HG03558 (cell line): Measurements from ENCODE around the gene ENTPD6.
"Not testable (repeated sequence)": the region's sequence is repeated elsewhere in the genome, so short reads cannot be mapped to it uniquely, and the experiment has no call there.

Experiments used
- ATAC-seq: cut with Tn5 transposase; IDR thresholded peaks from one replicate; pipeline ENCODE4 v1.9.1; 2021; ENCODE audit warnings: moderate number of reproducible peaks; ENCODE audit not compliant: unreplicated experiment; ENCODE audit errors: extremely low read depth

Gene ENTPD6

DNA sequence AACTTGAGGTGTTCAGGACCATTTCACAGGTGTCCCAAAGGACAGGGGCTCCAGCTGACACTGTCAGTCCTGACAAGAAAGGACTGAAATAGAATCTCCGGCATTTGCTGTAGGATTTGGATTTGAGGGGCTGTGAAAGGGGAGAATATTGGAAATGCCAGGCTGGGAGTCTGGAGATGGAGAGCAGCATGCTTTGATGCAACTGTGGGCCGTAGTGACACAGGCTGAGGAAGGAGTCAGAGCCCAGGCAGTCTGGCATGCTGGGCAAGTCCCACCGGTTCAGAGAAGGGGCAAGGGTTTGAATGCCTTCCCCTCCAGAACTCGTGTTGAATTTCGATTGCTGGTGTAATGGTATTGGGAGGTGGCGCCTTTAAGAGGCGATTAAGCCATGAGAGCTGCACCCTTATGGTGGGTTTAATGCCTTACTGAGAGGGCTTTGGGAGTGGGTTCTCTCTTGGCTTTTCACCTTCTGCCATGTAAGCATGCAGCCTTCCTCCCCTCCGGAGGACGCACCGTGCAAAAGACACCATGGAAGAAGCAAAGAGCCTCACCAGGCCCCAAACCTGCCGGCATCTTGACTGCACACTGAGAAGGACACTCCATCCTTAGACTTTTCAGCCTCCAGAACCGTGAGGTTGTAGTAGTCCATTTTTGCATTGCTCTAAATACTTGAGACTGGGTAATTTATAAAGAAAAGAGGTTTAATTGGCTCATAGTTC, 43.0 kb downstream of the ENTPD6 start:
- no peak for ATAC-seq

DNA sequence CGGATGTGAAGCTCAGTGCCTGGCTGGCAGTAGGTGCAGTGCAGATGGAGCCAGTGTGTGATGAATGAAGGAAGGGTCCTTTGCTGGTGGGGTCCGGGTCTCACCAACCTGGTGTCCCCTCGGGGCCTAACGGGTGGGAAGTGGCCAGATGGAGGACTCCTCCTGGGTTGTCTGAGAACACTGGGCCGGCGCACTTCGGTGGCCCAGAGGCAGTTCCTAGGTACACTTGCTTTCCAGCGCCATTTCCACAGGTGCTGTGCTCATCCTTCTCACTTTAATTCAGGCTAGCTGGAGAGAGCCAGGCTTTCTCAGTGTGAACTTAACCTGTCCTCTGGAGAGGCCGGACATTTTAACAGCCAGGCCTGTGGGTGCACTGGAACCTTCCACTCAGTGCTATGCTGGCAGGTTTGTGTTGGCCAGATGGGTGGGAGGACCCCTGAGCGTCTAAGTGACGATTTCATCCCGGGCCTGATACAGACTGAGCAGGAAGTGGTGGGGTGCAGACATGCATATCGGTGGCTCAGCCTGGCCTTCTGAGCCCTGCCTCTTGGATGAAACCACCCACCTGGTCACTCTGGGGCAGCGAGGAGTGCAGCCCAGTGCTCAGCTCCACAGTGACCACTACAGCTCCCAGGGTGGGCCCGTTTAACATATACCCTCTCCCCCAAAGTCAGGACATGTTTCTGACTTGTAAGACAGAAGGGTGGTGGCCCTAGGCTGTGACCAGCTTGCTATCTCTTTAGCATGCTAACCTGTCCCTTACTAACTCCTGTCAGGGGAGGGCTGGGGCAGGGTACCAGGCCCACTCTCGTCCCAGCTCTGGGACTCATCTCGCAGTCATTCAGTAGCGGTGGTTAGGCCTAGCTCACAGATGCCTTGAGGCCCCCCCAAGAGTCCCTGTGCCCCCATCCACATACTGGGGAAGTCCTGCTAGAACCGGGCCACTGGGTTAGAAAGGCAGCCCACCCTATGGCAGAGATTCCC, 44.2 kb downstream of the ENTPD6 start:
- ATAC-seq, result no peak

DNA sequence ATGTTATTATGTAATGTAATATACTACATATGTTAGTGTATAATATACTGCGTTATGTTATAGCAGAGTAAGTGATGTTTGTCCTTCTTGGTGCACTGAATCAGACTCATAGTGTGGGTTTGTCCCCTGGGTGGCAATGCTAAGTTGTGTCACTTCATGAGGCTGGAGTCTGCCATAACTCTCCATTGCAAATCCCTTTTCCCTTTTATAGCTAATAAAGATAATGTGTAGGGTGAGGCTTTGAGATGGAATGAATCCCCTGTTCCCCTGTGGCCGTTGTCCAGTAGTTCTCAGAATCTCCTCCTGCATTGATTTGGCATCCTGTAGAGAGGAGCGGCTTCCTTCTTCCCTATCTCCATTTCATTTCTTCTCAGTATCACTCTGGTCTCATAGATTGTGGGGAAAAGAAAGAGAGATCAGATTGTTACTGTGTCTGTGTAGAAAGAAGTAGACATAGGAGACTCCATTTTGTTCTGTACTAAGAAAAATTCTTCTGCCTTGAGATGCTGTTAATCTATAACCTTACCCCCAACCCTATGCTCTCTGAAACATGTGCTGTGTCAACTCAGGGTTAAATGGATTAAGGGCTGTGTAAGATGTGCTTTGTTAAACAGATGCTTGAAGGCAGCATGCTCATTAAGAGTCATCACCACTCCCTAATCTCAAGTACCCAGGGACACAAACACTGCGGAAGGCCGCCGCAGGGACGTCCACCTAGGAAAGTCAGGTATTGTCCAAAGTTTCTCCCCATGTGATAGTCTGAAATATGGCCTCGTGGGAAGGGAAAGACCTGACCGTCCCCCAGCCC, 45.5 kb downstream of the ENTPD6 start:
- ATAC-seq, result not testable (repeated sequence)

DNA sequence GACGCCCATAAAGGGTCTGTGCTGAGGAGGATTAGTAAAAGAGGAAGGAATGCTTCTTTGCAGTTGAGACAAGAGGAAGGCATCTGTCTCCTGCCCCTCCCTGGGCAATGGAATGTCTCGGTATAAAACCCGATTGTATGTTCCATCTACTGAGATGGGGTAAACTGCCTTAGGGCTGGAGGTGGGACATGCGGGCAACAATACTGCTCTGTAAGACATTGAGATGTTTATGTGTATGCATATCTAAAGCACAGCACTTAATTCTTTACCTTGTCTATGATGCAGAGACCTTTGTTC, 46.1 kb downstream of the ENTPD6 start:
- not testable (repeated sequence) for ATAC-seq

DNA sequence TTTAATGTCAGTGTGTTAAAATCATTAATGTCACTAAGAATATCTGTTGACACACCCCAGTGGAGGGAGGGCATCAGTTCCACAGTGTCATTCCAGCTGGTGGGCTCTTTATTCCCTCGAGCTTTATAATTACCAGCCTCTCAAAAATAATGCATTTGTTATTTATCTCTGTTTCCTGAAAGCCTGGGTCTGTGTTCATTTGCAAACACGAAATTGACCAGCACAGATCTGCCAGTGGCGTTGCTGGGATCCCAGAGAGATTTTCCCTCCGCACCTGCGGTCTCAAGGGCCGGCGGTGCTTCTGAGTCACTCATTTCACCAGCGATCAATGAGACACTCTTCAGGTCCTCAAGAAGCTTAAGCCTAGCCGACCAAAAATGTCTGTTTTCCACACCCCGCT, 46.7 kb downstream of the ENTPD6 start:
- ATAC-seq, result no peak

DNA sequence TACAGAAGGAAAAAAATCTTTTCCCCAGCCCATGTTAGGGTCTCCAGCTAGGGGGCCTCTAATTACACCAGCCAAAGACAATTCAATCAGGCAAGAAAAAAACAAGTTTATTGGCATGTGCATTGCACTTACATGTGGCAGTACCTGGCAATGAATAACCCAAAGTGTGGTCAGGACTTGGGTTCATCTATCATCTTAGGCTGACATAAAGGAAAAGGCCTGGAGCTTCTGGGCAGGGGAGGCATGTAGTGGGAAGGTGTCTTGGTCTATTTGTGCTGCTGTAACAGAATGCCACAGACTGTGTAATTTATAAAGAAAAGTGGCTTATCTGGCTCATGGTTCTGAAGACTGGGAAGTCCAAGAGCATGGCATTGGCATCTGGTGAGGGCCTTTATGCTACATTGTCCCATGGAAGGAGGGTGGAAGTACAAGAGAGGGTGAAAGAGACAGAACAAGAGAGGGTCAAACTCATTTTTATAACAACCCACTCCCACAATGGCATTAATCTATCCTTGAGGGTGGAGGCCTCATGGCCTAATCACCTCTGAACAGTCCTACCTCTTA, 48.0 kb downstream of the ENTPD6 start:
- ATAC-seq, result no peak

DNA sequence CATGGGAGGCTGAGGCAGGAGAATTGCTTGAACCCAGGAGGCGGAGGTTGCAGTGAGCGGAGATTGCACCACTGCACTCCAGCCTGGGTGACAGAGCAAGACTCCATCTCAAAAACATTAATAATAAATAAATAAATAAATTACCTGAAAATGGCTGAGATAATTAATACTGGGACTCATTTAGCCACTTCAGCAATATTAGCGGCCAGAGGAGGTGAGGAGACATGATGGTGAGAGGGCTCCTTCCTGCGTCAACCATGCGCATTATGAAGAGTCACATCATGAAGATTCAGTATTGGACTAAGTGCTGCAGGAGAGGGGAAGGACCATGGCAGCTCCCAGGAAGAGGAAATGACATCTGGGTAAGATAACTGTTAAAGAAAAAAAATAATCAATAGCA, 49.5 kb downstream of the ENTPD6 start:
- ATAC-seq, result no peak

DNA sequence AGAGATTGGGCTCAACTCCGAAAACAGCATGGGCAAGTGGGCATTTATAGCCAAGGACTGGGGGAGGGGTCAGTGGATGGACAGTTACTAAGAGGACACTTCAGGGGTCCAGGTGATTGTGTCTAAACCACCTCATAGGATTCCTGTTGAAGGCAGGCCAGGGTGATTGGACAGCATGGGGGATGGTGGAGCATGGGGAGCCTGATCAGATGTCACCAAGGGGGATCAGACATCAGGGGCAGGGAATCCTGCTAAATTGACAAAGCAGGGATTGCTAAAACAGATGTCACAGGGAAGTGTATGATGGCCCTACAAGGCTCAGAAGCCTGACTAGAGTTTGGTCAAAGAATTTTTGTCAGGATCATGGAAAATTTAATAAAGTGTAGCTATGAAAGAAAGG, 49.9 kb downstream of the ENTPD6 start:
- ATAC-seq, result no peak

DNA sequence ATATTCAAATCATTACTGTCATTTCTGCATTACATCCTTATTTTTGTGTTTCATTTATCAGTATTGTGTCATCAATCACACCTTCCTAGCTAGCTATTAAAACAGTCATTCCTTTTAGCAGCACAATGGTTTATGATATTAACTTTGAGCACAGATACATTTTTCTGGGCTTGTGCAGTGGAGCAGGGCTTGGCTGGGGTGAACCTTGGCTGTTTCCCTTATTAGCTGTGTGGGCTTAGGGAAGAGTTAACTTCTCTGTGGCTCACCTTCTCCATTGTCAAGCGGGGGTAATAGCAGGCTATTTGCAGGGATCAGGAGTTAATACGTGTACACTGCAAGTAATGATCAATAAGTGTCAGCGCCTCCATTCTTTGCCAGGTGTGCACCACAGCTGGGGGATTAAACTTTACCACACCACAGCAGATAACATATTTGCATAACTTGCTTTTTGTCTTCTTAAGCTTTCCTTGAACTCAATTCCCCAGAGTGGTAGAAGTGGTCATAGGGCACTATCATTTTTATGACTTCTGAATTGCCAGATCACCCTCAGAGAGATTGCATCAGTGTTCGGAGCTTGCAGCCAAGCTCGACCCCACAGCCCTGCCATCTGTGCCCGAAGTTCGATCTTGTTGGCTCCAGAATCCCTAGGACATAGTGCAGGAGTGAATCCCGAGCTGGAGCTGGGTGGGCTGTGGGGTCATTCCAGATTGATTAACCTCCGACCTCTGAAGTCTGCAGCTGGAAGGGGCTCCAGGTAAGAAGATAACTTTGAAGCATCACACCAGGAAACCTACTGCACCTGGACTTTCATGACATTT, 50.9 kb downstream of the ENTPD6 start:
- ATAC-seq, result no peak

DNA sequence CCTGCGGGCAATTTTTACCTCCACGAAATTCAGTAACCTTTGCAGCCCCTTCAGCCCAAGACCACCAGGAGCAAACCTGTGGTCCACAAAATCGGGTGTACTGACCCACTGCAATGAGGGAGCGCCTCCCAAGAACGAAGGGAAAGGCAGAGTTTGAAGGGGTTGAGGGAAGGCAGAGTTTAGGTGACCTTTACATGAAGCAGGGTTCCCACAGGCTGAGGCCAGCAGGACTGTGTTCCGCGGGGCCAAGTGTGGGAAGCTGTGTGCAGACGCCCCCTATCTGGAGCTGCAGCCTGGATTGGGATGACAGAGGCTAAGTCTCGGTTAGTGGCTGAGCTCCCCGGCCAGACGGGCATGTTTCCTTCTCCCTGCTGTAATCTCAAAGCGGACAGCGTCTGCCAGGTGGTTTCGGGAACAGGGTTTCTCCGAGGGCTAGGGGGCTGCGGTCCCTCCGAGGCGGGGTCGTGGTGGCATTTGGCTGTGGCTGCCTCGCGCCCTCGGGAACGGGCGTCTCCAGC, 51.5 kb downstream of the ENTPD6 start:
- no peak for ATAC-seq

DNA sequence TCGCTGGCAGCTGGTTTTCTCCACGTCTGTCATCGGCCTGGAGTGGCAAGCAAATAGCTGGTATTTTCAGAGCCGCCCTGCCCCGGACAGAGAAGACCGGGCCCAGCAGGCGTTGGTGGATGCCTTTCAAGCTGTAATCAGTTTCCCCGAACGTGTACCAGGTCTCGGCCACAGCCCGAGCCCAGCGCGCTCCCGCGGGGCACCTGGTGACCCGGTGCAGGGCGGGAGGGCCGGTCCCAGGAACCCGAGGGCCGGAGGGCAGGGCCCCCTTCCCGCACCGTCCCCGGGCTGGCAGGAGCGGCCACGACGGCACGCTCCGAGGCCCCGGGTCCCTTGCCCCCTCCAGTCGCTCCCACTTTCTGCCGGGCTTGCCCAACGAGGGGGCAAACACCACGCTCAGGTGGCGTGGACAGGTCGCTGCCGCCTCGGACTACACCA, 52.0 kb downstream of the ENTPD6 start:
- ATAC-seq, result no peak

DNA sequence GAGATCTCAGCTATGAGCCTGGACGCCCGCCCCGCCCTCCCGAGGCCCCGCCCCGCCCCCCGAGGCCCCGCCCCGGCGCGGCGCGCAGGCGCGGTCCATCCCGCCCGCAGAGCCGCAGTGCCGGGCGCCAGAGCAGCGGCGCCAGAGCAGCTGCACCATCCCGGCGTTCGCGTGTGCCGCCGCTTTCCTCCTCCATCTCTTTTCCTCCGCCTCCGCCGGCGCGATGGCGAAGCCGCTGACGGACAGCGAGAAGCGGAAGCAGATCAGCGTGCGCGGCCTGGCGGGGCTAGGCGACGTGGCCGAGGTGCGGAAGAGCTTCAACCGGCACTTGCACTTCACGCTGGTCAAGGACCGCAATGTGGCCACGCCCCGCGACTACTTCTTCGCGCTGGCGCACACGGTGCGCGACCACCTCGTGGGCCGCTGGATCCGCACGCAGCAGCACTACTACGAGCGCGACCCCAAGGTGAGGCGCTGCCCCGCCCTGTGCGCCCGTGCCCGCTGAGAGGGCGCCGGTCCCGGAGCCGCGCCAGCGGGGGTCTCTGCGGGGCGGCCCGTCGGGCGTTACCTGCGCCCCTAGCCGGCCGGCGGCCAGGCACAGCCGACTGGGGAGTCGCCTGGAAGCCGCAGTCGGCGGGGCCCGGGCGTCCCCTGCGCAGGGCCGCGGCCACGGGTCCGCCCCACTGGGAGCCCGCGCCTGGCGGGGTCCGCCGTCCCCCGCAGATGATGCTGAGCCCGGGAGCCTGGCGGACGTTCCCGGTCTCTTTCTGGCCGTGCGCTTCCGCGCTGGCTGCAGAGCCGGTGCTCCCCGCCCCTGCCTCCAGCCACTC, 52.7 kb downstream of the ENTPD6 start, which contains the start of gene PYGB:
Gene PYGB, plus strand, starts transcription at position 130 of the 830 bp plus-strand sequence. Its CDS starts 94 bp downstream, at position 224.
- no peak for ATAC-seq

DNA sequence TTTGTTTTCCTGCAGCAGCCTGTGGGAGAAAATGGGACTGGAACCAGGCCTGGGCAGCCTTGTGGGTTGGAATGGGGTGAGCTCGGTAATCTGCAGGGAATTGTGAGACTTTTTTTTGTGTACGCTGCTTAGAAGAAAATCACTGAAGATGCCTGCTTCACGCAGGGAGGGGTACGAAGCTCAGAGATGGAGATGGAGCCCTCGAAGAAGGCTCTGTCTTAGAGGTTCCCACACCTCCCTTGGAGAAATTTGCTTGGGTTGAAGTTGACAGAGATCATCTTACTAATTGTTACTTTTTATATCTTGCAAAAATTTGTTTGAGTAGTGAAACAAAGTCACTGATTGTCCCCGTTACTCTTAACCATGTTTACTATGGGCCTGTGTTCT, 53.3 kb downstream of the ENTPD6 start:
- ATAC-seq, result no peak

DNA sequence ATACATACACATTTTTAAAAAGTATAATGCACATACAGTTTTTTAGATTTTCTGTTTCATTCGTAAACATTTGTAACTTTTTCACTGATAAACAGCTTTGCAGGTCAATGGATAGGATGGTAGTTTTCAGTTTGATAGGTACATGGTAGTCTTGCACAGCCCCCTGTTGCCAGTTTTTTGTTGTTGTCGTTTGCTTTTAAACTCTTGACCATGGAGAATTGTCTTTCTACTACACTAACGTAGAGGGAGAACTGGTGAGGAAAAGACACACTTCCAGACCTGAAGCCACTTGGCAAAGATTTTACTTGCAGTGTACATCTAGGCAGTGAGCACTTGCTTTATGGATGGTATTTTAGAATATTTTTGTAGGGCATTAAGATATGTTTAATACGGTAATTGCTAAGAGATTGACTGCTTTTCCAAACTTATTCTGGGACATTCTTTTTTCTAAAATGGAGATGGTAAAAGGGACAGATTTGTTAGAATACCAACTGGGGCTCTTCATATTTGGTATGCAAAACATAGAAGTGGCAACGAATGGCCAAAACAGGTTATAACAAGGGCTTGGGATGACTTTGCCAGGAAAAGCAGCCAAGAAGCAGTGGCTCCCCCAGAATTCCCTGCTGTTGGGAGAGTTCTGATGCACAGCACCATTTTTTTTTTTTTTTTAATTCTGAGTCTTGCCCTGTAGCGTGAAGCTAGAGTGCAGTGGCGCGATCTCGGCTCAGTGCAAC, 53.9 kb downstream of the ENTPD6 start:
- ATAC-seq, result no peak

DNA sequence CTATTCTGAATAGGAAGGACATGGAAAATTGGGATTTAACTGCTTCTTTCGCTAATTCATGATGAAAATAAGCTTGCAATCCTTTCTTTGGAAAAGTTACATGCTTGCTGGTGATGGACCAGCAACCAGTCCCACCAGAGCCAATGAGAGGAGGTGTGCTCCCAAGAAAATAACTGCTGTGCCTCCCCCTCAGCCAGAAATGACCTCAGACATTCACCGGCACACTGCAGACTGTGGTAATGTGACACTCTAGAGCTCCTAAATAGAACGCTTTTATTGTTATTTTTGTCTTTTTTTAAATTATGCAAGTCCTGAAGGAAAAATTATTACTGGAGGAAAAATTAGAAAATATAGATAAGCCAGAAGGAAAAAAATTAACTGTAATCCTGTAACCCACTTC, 55.0 kb downstream of the ENTPD6 start:
- ATAC-seq, result no peak

DNA sequence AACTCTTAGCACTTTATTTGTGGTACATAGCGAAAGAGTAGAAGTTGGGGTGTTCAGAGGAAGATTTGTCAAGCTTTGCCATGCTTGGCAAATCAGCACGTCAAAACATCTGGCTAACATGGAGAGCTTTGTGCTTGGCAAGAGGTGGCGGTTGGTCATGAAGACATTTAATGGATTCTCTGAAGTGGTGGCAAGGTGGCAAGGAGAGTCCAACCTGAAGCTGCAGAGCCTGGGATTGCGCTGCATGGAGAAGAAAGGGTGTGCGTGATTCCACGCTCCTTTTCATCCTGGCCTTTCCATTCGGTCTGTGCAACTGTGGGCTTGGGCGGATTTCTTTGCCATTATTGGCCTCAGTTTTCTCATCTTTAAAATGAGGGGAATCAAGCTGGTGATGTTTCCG, 55.5 kb downstream of the ENTPD6 start:
- ATAC-seq, result no peak

DNA sequence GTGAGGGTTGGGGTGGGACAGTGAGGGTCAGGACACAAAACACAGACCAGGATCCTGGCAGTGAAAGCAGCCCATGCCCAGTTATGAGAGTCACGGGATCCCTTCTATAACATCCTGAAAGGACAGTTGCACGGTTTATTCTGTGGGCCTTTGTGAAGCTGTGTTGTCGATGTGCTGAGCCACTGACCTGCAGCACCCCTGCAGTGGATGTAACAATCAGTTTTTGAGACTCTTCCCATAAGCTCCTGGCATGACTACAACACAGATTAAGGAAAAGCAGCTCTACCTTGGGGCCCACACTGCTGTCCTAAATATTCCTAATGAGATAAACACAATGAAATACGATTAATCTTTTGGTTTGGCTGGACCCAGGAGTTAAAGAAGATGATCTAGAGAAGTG, 56.0 kb downstream of the ENTPD6 start:
- ATAC-seq, result no peak

DNA sequence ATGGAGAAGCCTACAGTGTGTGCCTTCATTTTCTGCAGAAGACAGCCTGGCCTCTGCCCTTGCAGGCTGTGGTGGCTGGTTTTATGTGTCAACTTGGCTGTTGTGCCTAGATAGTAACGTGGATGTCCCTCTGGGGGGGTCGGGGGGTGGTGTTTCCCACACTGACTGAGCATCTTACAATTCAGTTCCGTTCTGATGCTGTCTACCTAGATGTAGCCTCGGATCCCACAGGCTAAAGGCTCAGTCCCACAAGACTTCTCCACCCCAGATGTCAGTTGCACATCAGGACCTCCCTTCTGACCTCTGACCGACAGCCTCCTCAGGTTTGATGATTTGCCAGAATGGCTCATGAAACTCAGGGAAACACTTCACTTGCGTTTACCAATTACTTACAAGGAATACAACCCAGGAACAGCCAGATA, 56.7 kb downstream of the ENTPD6 start:
- no peak for ATAC-seq
